HCT116 (cell line): ENCODE results near the gene BRINP2.

Source experiments
- ATF3 ChIP-seq: IDR thresholded peaks from 2 replicates; pipeline ENCODE4 v1.6.1; 2012
- EZH2phosphoT487 ChIP-seq: fragments of 200-600 bp; IDR thresholded peaks from 2 replicates; pipeline ENCODE4 v1.6.1; 2018; ENCODE audit warnings: antibody characterized with exemption, borderline replicate concordance
- FOSL1 ChIP-seq: IDR thresholded peaks from 2 replicates; pipeline ENCODE4 v1.6.1; 2012; ENCODE audit warnings: low read depth
- JUND ChIP-seq: IDR thresholded peaks from 2 replicates; pipeline ENCODE4 v1.6.1; 2012
- POLR2A ChIP-seq: IDR thresholded peaks from 2 replicates; pipeline ENCODE4 v1.7.0; 2011; ENCODE audit warnings: borderline replicate concordance; ENCODE audit not compliant: insufficient read depth, insufficient read length; ENCODE audit errors: extremely low read depth
- RAD21 ChIP-seq: IDR thresholded peaks from 2 replicates; pipeline ENCODE4 v1.6.1; 2012; ENCODE audit warnings: low read depth, mild to moderate bottlenecking
- SIN3A ChIP-seq: IDR thresholded peaks from 2 replicates; pipeline ENCODE4 v1.6.1; 2012; ENCODE audit warnings: low read depth
- SP1 ChIP-seq: IDR thresholded peaks from 2 replicates; pipeline ENCODE4 v1.6.1; 2012; ENCODE audit warnings: low read depth
- ZBTB33 ChIP-seq: IDR thresholded peaks from 2 replicates; pipeline ENCODE4 v1.6.1; 2011; ENCODE audit warnings: mild to moderate bottlenecking, low read length, moderate library complexity; ENCODE audit not compliant: insufficient replicate concordance; ENCODE audit errors: extremely low read depth
- ZFX ChIP-seq: fragments of 450-650 bp; IDR thresholded peaks from 2 replicates; pipeline ENCODE4 v1.6.1; 2017
- ZNF274 ChIP-seq: fragments of 200-500 bp; sonication (Bioruptor generic); IDR thresholded peaks from 2 replicates; pipeline ENCODE4 v1.6.1; 2014; ENCODE audit warnings: mild to moderate bottlenecking, low read depth, low read length, inconsistent platforms
- TF ChIP-seq, protein P1 (sequence below), 3 experiments: fragments of 200-600 bp in 1 of 3; sonication (generic) in 1 of 3; IDR thresholded peaks in 2 of 3; conservative IDR thresholded peaks in 1 of 3; 2 replicates each; pipeline ENCODE4 v1.5.1; 2012 to 2017; ENCODE audit warnings: low read depth in 2 of 3, low read length in 2 of 3, antibody characterized with exemption in 1 of 3, borderline replicate concordance in 1 of 3, control low read depth in 1 of 3, mild to moderate bottlenecking in 1 of 3, mixed read lengths in 1 of 3, mixed run types in 1 of 3, moderate library complexity in 1 of 3; ENCODE audit not compliant: insufficient read depth in 1 of 3
- TF ChIP-seq, protein P2 (sequence below): IDR thresholded peaks from 2 replicates; pipeline ENCODE4 v1.6.1; 2012

GRCh38 chr1:177208920-177209319 lies 38.2 kb downstream of the BRINP2 start:
- TF ChIP-seq, protein P1, sequence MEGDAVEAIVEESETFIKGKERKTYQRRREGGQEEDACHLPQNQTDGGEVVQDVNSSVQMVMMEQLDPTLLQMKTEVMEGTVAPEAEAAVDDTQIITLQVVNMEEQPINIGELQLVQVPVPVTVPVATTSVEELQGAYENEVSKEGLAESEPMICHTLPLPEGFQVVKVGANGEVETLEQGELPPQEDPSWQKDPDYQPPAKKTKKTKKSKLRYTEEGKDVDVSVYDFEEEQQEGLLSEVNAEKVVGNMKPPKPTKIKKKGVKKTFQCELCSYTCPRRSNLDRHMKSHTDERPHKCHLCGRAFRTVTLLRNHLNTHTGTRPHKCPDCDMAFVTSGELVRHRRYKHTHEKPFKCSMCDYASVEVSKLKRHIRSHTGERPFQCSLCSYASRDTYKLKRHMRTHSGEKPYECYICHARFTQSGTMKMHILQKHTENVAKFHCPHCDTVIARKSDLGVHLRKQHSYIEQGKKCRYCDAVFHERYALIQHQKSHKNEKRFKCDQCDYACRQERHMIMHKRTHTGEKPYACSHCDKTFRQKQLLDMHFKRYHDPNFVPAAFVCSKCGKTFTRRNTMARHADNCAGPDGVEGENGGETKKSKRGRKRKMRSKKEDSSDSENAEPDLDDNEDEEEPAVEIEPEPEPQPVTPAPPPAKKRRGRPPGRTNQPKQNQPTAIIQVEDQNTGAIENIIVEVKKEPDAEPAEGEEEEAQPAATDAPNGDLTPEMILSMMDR (IDR thresholded peaks at IDR 0.05 in 2 of 3, conservative IDR thresholded peaks at IDR 0.05 in 1 of 3; ENCODE audit: borderline replicate concordance in 1 of 3, insufficient read depth in 1 of 3, low read depth in 2 of 3, low read length in 2 of 3): no peak
- TF ChIP-seq JUND (no peak), ZNF274 (no peak), ZFX (no peak), SP1 (no peak), POLR2A (no peak), SIN3A (no peak), ZBTB33 (no peak), RAD21 (no peak), FOSL1 (no peak), EZH2phosphoT487 (no peak), ATF3 (no peak)
- TF ChIP-seq, protein P2, sequence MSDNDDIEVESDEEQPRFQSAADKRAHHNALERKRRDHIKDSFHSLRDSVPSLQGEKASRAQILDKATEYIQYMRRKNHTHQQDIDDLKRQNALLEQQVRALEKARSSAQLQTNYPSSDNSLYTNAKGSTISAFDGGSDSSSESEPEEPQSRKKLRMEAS: no peak
